ENCODE measurements around the gene COA8. TPM values are rescaled to one million over a fixed set of nuclear protein-coding genes. Genes with fewer than 3 reads are reported as not detected.

The COA8 gene
- polyA plus RNA-seq, 3 donors = 37.8 to 43.5 (median 43.4) TPM

- no peak for DNase-seq
Observed at GRCh38 chr14:103545915-103546651, 16.7 kb upstream of the COA8 start.

- no peak for DNase-seq
Observed at GRCh38 chr14:103546652-103547454, 15.9 kb upstream of the COA8 start.

GRCh38 chr14:103547455-103547940, 15.3 kb upstream of the COA8 start:
- DNase-seq = no peak

GRCh38 chr14:103547941-103548462, 14.8 kb upstream of the COA8 start:
- DNase-seq = no peak

- DNase-seq = no peak
Observed at GRCh38 chr14:103548463-103549351, 14.1 kb upstream of the COA8 start.

GRCh38 chr14:103549361-103550311, 13.1 kb upstream of the COA8 start:
- DNase-seq = no peak

GRCh38 chr14:103550451-103551337, 12.1 kb upstream of the COA8 start:
- DNase-seq = peak; percentile 76

GRCh38 chr14:103551338-103551762, 11.4 kb upstream of the COA8 start:
- no peak for DNase-seq

- no peak for DNase-seq
Observed at GRCh38 chr14:103552011-103552845, 10.5 kb upstream of the COA8 start.

GRCh38 chr14:103552846-103553210, 9.9 kb upstream of the COA8 start:
- no peak for DNase-seq

GRCh38 chr14:103555559-103556337, 7.0 kb upstream of the COA8 start:
- DNase-seq = no peak

- no peak for DNase-seq
Observed at GRCh38 chr14:103556946-103557758, 5.6 kb upstream of the COA8 start.

GRCh38 chr14:103558071-103558882, 4.5 kb upstream of the COA8 start:
- DNase-seq = peak; percentile 87

GRCh38 chr14:103559766-103560165, 3.0 kb upstream of the COA8 start:
- no peak for DNase-seq

- no peak for DNase-seq
Observed at GRCh38 chr14:103560691-103561090, 2.1 kb upstream of the COA8 start.
